DOHH2 (cell line): Measurements from ENCODE around the gene GRID1.

Source experiments
- EZH2phosphoT487 ChIP-seq: fragments of 200-600 bp; sonication (generic); IDR thresholded peaks from 2 replicates; pipeline ENCODE4 v1.6.1; 2017; ENCODE audit warnings: borderline replicate concordance, mild to moderate bottlenecking, antibody characterized with exemption, low read length, moderate library complexity, mixed read lengths
- TF ChIP-seq, protein P1 (sequence below): fragments of 200-600 bp; sonication (generic); IDR thresholded peaks from one replicate; pipeline ENCODE4 v1.5.1; 2014; ENCODE audit warnings: antibody characterized with exemption, mild to moderate bottlenecking, low read depth, low read length; ENCODE audit not compliant: poor library complexity, severe bottlenecking

- TF ChIP-seq, protein P1, sequence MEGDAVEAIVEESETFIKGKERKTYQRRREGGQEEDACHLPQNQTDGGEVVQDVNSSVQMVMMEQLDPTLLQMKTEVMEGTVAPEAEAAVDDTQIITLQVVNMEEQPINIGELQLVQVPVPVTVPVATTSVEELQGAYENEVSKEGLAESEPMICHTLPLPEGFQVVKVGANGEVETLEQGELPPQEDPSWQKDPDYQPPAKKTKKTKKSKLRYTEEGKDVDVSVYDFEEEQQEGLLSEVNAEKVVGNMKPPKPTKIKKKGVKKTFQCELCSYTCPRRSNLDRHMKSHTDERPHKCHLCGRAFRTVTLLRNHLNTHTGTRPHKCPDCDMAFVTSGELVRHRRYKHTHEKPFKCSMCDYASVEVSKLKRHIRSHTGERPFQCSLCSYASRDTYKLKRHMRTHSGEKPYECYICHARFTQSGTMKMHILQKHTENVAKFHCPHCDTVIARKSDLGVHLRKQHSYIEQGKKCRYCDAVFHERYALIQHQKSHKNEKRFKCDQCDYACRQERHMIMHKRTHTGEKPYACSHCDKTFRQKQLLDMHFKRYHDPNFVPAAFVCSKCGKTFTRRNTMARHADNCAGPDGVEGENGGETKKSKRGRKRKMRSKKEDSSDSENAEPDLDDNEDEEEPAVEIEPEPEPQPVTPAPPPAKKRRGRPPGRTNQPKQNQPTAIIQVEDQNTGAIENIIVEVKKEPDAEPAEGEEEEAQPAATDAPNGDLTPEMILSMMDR, result no peak
- no peak for TF ChIP-seq EZH2phosphoT487
Observed at GRCh38 chr10:86186633-86187032, 180.0 kb downstream of the GRID1 start.
